Chondrocyte (in vitro differentiated cells): ENCODE results near the gene ADI1. TPM values are rescaled to one million over a fixed set of nuclear protein-coding genes. Genes with fewer than 3 reads are reported as not detected.
"Not testable (repeated sequence)": the region's sequence is repeated elsewhere in the genome, so short reads cannot be mapped to it uniquely, and the experiment has no call there.

Source experiments
- DNase-seq: peaks from one replicate; pipeline ENCODE4 v3.0.0; 2021; ENCODE audit warnings: mixed read lengths, low spot score
- H3K27ac Mint-ChIP-seq: one replicate; pipeline ENCODE4 v1.8.0; 2021; ENCODE audit warnings: mild to moderate bottlenecking, moderate library complexity, mixed read lengths; ENCODE audit not compliant: unreplicated experiment
- H3K27me3 Mint-ChIP-seq: 2 replicates; pipeline ENCODE4 v1.8.0; 2021; ENCODE audit warnings: low read depth, mixed read lengths
- H3K36me3 Mint-ChIP-seq: 2 replicates; pipeline ENCODE4 v1.8.0; 2021; ENCODE audit warnings: low read depth, mixed read lengths
- H3K4me1 Mint-ChIP-seq: 2 replicates; pipeline ENCODE4 v1.8.0; 2021; ENCODE audit warnings: low read depth, mild to moderate bottlenecking, mixed read lengths
- H3K4me3 Mint-ChIP-seq: one replicate; pipeline ENCODE4 v1.8.0; 2021; ENCODE audit warnings: mild to moderate bottlenecking, moderate library complexity, mixed read lengths; ENCODE audit not compliant: unreplicated experiment
- H3K9me3 Mint-ChIP-seq: 2 replicates; pipeline ENCODE4 v1.8.0; 2021; ENCODE audit warnings: low read depth, mixed read lengths
- CTCF ChIP-seq: fragments of 200-600 bp; sonication (generic); IDR thresholded peaks from 2 replicates; pipeline ENCODE4 v1.5.0; 2021; ENCODE audit warnings: antibody characterized with exemption, mild to moderate bottlenecking, moderate library complexity
- total RNA-seq: library from RNA; stranded (reverse); gene quantifications from 3 replicates; pipeline ENCODE4 v1.2.1, GENCODE V29; 2021

ADI1 gene
- total RNA-seq, 1 donor from 2014 or later, result 41.8 TPM

- Mint-ChIP-seq H3K36me3 (peaks cover 28% of the 10 kb centered on the region), H3K4me3 (no peak overlapping the region), H3K4me1 (no peaks in the 10 kb centered on the region), H3K9me3 (no peaks in the 10 kb centered on the region), H3K27me3 (no peaks in the 10 kb centered on the region), H3K27ac (no peak overlapping the region)
- no peak for TF ChIP-seq CTCF
- DNase-seq, result no peak
Observed at GRCh38 chr2:3450385-3451010, 68.8 kb downstream of the ADI1 start.

GRCh38 chr2:3449936-3450335 is 69.4 kb downstream of the ADI1 start:
- Mint-ChIP-seq H3K27me3 (no peaks in the 10 kb centered on the region), H3K27ac (no peak overlapping the region), H3K4me3 (no peak overlapping the region), H3K4me1 (no peaks in the 10 kb centered on the region), H3K9me3 (no peaks in the 10 kb centered on the region), H3K36me3 (peaks cover 30% of the 10 kb centered on the region)
- TF ChIP-seq CTCF, result no peak
- no peak for DNase-seq

GRCh38 chr2:3449086-3449485 is 70.2 kb downstream of the ADI1 start:
- Mint-ChIP-seq H3K4me1 (no peaks in the 10 kb centered on the region), H3K9me3 (no peaks in the 10 kb centered on the region), H3K4me3 (no peak overlapping the region), H3K27me3 (no peaks in the 10 kb centered on the region), H3K27ac (no peak overlapping the region), H3K36me3 (peaks cover 33% of the 10 kb centered on the region)
- TF ChIP-seq CTCF, result no peak
- DNase-seq, result no peak

- H3K27ac Mint-ChIP-seq, H3K4me1 Mint-ChIP-seq, H3K9me3 Mint-ChIP-seq, H3K4me3 Mint-ChIP-seq, H3K27me3 Mint-ChIP-seq, DNase-seq: not testable (repeated sequence)
- H3K36me3 Mint-ChIP-seq, result peaks cover 34% of the 10 kb centered on the region
Observed at GRCh38 chr2:3448441-3448911, 70.9 kb downstream of the ADI1 start.

- no peak overlapping the region for H3K4me3 Mint-ChIP-seq
- H3K36me3 Mint-ChIP-seq, result peaks cover 31% of the 10 kb centered on the region
- TF ChIP-seq CTCF, result no peak
- DNase-seq, result no peak
- H3K9me3 Mint-ChIP-seq, result no peaks in the 10 kb centered on the region
- no peaks in the 10 kb centered on the region for H3K27me3 Mint-ChIP-seq
- no peaks in the 10 kb centered on the region for H3K4me1 Mint-ChIP-seq
- H3K27ac Mint-ChIP-seq, result no peak overlapping the region
Observed at GRCh38 chr2:3447789-3448317, 71.5 kb downstream of the ADI1 start.

Other genes starting within 250 kb of the ADI1 start
- gene EIPR1, start 141.7 kb downstream of the ADI1 start, total RNA-seq, result 17.8 to 26.8 TPM (median 18.2 TPM) in 3 replicates
- 71.0 to 92.9 TPM (median 73.3 TPM) in 3 replicates for gene TRAPPC12, start 139.8 kb downstream of the ADI1 start, total RNA-seq
- 28.9 to 32.7 TPM (median 29.2 TPM) in 3 replicates for gene RNASEH1, start 38.8 kb upstream of the ADI1 start, total RNA-seq
- gene RPS7, start 55.7 kb upstream of the ADI1 start, total RNA-seq, result 724 to 826 TPM (median 808 TPM) in 3 replicates
- not detected in 3 replicates for gene COLEC11, start 75.6 kb upstream of the ADI1 start, total RNA-seq
- not detected in 3 replicates for gene ALLC, start 138.7 kb upstream of the ADI1 start, total RNA-seq
- not detected in 3 replicates for gene DCDC2C, start 184.0 kb upstream of the ADI1 start, total RNA-seq